A549 treated with CORT108297 at 1 μM for 4 hours (cell line): ENCODE data around the gene ANO5. TPM values are rescaled to one million over a fixed set of nuclear protein-coding genes. Genes with fewer than 3 reads are reported as not detected.

Source experiments
- total RNA-seq: library from RNA; stranded (reverse); fragments of 200-300 nt; extraction: Qiagen RNA extraction; gene quantifications from 5 replicates; pipeline ENCODE4 v1.2.3, GENCODE V29; 2022

The ANO5 gene
- total RNA-seq: 1.4 to 2.0 TPM (median 1.9 TPM) in 5 replicates

GRCh38 chr11:22192642-22193347 is at the start of gene ANO5:
TSS of gene ANO5 (plus strand) at chr11:22193085. CDS start at chr11:22193493, 408 bp downstream.

Other genes starting within 250 kb of the ANO5 start
- gene SLC17A6, start 145.3 kb downstream of the ANO5 start, total RNA-seq: not detected in 5 replicates